Measurements from ENCODE around the gene EXT2. TPM values are rescaled to one million over a fixed set of nuclear protein-coding genes. Genes with fewer than 3 reads are reported as not detected.

Gene EXT2
- total and polyA plus RNA-seq, 10 of the 15 experiments (the other 5 are each of a cell fraction or from before 2014, with no cell fraction given): 3.8 to 31.4 (median 17.9) TPM

GRCh38 chr11:44133335-44133946 is 38.0 kb downstream of the EXT2 start:
- CTCF ChIA-PET: interaction anchor here (0.6 to 3.4 kb wide), 29 partner anchors 8 to 406 kb away, joined by 3 to 21 read pairs (median 4); partner anchors contain the start of gene EXT2
- Histone ChIP-seq H3K4me3 (no peak overlapping the region), H3K79me2 (ENCODE audit: control insufficient read depth, insufficient read depth, low read length) (no peaks in the 10 kb centered on the region), H3K4me1 (ENCODE audit: control insufficient read depth, insufficient read depth, low read length) (no peaks in the 10 kb centered on the region), H3K27ac (ENCODE audit: control insufficient read depth, insufficient read depth) (no peak overlapping the region), H3K27me3 (replicated peaks in 1 of 2; ENCODE audit: control insufficient read depth in 2 of 2, insufficient read depth in 2 of 2, low read length in 1 of 2) (no peaks in the 10 kb centered on the region), H3K9ac (ENCODE audit: control insufficient read depth, insufficient read depth, low read length) (no peak overlapping the region), H3K36me3 (ENCODE audit: control insufficient read depth in 2 of 2, insufficient read depth in 2 of 2, low read length in 1 of 2) (peaks cover 0 to 4% of the 10 kb centered on the region in 2 experiments; a peak in 1 of 4 replicates), H3K4me2 (ENCODE audit: control insufficient read depth, insufficient read depth) (no peak overlapping the region), H2AFZ (ENCODE audit: control insufficient read depth, low read depth, low read length) (no peak overlapping the region), H3K9me3 (replicated peaks; ENCODE audit: control insufficient read depth, insufficient read depth, low read length) (no peaks in the 10 kb centered on the region), H4K20me1 (ENCODE audit: control insufficient read depth, insufficient read depth) (no peaks in the 10 kb centered on the region)
- in situ Hi-C loops (cut with MboI) (no loop called here), intact Hi-C loops (cut with micrococcal nuclease; ENCODE audit: unreplicated experiment) (loop anchor here (1.0 kb wide), 1 partner anchor 405 kb away; no protein-coding TSS in a partner anchor)
- WGBS (ENCODE audit: insufficient coverage, insufficient replicate concordance, low lambda C conversion rate, missing lambda C conversion rate): 100% methylated on average over 1 of the region's 1 CpG
- RAD21 ChIA-PET (ENCODE audit: unreplicated experiment): interaction anchor here (1.1 to 2.2 kb wide), 6 partner anchors 24 to 406 kb away, joined by 3 to 7 read pairs (median 4); no protein-coding TSS in a partner anchor
- BruUV-seq (replicated peaks): no TSS peak
- POLR2A ChIA-PET: no interaction called here
- SMC1A ChIA-PET (ENCODE audit: uncharacterized antibody, unreplicated experiment): interaction anchor here (0.8 to 1.6 kb wide), 10 partner anchors 9 to 406 kb away, joined by 3 to 8 read pairs (median 4); no protein-coding TSS in a partner anchor
- FAIRE-seq (no peak), DNase-seq (ENCODE audit: low read depth, low spot score) (no peak), ATAC-seq (peak; percentile 55; the same call in 2 of the 3 replicates)
- peak; percentile 52 for TF ChIP-seq RAD21 (IDR thresholded peaks at IDR 0.05; ENCODE audit: insufficient read depth, low read depth, low read length)
- TF ChIP-seq RELA (IDR thresholded peaks at IDR 0.05; ENCODE audit: borderline replicate concordance, partially characterized antibody): no peak
- TF ChIP-seq SMC3 (IDR thresholded peaks at IDR 0.05; ENCODE audit: borderline replicate concordance, low read length): peak; percentile 21; the same call in 1 of the 2 replicates
- TF ChIP-seq, protein P1, sequence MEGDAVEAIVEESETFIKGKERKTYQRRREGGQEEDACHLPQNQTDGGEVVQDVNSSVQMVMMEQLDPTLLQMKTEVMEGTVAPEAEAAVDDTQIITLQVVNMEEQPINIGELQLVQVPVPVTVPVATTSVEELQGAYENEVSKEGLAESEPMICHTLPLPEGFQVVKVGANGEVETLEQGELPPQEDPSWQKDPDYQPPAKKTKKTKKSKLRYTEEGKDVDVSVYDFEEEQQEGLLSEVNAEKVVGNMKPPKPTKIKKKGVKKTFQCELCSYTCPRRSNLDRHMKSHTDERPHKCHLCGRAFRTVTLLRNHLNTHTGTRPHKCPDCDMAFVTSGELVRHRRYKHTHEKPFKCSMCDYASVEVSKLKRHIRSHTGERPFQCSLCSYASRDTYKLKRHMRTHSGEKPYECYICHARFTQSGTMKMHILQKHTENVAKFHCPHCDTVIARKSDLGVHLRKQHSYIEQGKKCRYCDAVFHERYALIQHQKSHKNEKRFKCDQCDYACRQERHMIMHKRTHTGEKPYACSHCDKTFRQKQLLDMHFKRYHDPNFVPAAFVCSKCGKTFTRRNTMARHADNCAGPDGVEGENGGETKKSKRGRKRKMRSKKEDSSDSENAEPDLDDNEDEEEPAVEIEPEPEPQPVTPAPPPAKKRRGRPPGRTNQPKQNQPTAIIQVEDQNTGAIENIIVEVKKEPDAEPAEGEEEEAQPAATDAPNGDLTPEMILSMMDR (IDR thresholded peaks at IDR 0.05 in 2 of 3, conservative IDR thresholded peaks at IDR 0.05 in 1 of 3; ENCODE audit: control insufficient read depth in 2 of 3, extremely low read depth in 1 of 3, insufficient read depth in 1 of 3, low read depth in 3 of 3, low read length in 3 of 3): peak; percentile 52 to 63 (median 59)

Data from GM12878 (cell line).